ENCODE data around the gene SEC31A. TPM values are rescaled to one million over a fixed set of nuclear protein-coding genes. Genes with fewer than 3 reads are reported as not detected.

SEC31A gene
- total RNA-seq, 4 donors from 2014 or later = 95.2 to 112 (median 105) TPM

DNA sequence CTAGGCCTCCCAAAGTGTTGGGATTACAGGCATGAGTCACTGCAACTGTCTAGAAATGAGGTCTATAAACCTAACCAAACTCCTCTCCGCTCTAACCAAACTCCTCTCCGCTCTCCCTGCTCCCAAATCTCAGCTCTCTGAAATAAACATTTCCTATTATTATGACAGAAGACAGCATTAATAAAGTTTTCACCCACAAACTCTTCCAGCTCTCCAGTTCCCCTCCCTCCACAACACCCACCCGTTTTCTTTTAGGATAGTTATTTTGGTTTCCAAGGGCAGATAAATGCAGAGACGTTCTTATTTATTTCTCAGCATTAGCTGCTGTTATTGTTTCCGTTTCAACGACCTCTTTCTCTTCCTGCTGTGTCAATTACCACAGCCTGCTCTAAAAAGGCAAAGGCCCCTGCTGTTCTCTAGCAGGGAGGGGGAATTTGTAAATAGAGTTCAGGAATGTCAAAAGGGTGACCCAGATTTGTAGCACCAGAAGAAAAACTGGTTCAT lies 79.1 kb downstream of the SEC31A start:
- intact Hi-C loops (cut with DNase I; ENCODE audit: low total_unique reads) (no loop called here), in situ Hi-C loops (cut with MboI; ENCODE audit: low sequenced_read_pairs in 4 of 4) (no loop called here)
- no peak for ATAC-seq
- TF ChIP-seq, protein P1, sequence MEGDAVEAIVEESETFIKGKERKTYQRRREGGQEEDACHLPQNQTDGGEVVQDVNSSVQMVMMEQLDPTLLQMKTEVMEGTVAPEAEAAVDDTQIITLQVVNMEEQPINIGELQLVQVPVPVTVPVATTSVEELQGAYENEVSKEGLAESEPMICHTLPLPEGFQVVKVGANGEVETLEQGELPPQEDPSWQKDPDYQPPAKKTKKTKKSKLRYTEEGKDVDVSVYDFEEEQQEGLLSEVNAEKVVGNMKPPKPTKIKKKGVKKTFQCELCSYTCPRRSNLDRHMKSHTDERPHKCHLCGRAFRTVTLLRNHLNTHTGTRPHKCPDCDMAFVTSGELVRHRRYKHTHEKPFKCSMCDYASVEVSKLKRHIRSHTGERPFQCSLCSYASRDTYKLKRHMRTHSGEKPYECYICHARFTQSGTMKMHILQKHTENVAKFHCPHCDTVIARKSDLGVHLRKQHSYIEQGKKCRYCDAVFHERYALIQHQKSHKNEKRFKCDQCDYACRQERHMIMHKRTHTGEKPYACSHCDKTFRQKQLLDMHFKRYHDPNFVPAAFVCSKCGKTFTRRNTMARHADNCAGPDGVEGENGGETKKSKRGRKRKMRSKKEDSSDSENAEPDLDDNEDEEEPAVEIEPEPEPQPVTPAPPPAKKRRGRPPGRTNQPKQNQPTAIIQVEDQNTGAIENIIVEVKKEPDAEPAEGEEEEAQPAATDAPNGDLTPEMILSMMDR (IDR thresholded peaks at IDR 0.05 in 4 of 5, conservative IDR thresholded peaks at IDR 0.05 in 1 of 5) = no peak
- TF ChIP-seq POLR2A (IDR thresholded peaks at IDR 0.05) = no peak
- Histone ChIP-seq H3K4me3 (no peak overlapping the region), H3K27me3 (no peaks in the 10 kb centered on the region), H3K27ac (peak overlapping the region in 1 of 4 donors; percentile 1), H3K4me1 (no peaks in the 10 kb centered on the region), H3K9me3 (no peaks in the 10 kb centered on the region), H3K36me3 (peaks cover 0 to 4% of the 10 kb centered on the region in 2 donors)
- DNase-seq = no peak

DNA sequence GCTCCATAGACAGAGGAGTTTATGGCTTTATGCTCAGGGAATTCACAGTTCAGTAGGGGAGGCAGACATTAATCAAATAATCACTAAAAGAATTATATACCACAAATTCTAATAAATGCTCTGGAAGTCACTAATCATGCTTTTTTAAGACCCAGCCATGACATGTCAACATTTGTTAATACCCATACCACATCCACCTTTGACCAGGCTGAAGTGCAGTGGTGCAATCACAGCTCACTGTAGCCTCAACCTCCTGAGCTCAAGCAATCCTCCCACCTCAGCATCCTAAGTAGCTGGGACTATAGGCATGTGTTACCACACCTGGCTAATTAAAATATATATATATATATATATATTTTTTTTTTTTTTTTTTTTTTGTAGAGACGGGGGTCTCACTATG lies 79.6 kb downstream of the SEC31A start:
- H3K4me1 ChIP-seq = no peaks in the 10 kb centered on the region
- in situ Hi-C loops (cut with MboI; ENCODE audit: low sequenced_read_pairs in 4 of 4) (no loop called here), intact Hi-C loops (cut with DNase I; ENCODE audit: low total_unique reads) (no loop called here)
- no peak for TF ChIP-seq POLR2A (IDR thresholded peaks at IDR 0.05)
- DNase-seq = no peak
- no peak overlapping the region for H3K4me3 ChIP-seq
- no peaks in the 10 kb centered on the region for H3K36me3 ChIP-seq
- no peak for ATAC-seq
- H3K27me3 ChIP-seq = no peaks in the 10 kb centered on the region
- no peaks in the 10 kb centered on the region for H3K9me3 ChIP-seq
- no peak overlapping the region for H3K27ac ChIP-seq

DNA sequence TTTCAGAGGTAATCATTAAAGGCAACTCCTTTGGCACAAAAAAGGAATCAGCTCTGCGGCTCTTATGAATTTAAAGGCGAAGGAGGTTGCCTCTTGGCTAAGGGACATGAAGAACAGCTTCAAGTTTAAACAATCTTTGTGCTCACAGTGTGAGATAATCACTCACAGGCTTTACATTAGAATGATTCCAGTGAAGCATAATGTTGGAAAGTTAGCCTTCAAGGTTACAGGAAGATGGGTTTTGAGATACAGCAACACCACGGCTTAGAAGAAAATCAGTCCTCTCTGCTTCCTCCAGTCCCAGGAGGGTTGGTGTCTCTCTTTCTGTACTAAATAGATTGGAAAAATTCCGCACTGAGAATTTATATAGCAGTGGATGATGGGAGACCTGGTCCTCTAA lies 80.8 kb downstream of the SEC31A start:
- Histone ChIP-seq H3K36me3 (no peaks in the 10 kb centered on the region), H3K9me3 (no peaks in the 10 kb centered on the region), H3K27me3 (no peaks in the 10 kb centered on the region), H3K27ac (no peak overlapping the region), H3K4me1 (no peaks in the 10 kb centered on the region), H3K4me3 (no peak overlapping the region)
- intact Hi-C loops (cut with DNase I; ENCODE audit: low total_unique reads) (no loop called here), in situ Hi-C loops (cut with MboI; ENCODE audit: low sequenced_read_pairs in 4 of 4) (no loop called here)
- no peak for DNase-seq
- no peak for TF ChIP-seq POLR2A (IDR thresholded peaks at IDR 0.05)
- TF ChIP-seq, protein P1 (IDR thresholded peaks at IDR 0.05 in 4 of 5, conservative IDR thresholded peaks at IDR 0.05 in 1 of 5) = no peak
- no peak for ATAC-seq

DNA sequence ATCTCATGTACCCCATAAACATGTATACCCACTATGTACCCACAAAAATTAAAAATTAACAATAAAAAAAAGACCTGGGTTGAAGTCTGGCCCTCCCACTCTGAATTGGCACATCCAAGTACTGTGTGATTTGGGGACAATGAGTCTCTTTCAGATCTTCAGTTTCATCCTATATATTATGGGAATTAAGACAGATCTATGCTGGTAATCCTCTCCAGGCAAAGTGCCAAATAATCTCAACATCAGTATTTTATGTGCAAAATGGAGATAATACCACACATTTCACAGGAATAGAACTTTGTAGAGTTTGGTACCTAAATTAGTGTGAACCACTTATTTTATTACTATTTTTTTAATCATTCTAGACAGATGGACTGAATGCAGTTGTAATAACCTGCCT lies 81.3 kb downstream of the SEC31A start:
- intact Hi-C loops (cut with DNase I; ENCODE audit: low total_unique reads) (no loop called here), in situ Hi-C loops (cut with MboI; ENCODE audit: low sequenced_read_pairs in 4 of 4) (no loop called here)
- no peak for TF ChIP-seq POLR2A (IDR thresholded peaks at IDR 0.05)
- TF ChIP-seq, protein P1 (IDR thresholded peaks at IDR 0.05 in 4 of 5, conservative IDR thresholded peaks at IDR 0.05 in 1 of 5) = no peak
- H3K27ac ChIP-seq = no peak overlapping the region
- H3K4me1 ChIP-seq = no peaks in the 10 kb centered on the region
- no peak for ATAC-seq
- no peaks in the 10 kb centered on the region for H3K27me3 ChIP-seq
- H3K4me3 ChIP-seq = no peak overlapping the region
- H3K9me3 ChIP-seq = no peaks in the 10 kb centered on the region
- no peak for DNase-seq
- H3K36me3 ChIP-seq = no peaks in the 10 kb centered on the region

DNA sequence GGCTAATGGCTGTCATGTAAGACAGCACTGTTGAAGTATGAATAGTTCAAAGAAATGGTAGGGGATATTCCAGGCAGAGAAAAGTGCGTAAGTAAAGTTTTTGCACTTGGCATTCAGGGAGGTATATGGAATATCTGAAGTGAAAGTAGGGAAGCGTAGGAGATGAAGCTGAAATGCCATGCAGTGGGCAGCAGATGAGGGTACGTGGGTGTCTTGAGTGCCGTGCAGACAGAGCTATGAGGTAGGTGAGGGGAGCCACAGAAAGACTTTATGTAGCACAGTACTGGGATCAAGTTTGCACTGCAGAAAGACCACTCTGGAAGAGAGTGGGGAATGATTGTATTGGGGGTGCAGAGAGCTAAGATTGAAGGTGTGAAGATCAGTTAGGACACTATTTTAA lies 87.2 kb downstream of the SEC31A start:
- TF ChIP-seq, protein P1 (IDR thresholded peaks at IDR 0.05 in 4 of 5, conservative IDR thresholded peaks at IDR 0.05 in 1 of 5) = no peak
- no peak for TF ChIP-seq POLR2A (IDR thresholded peaks at IDR 0.05)
- in situ Hi-C loops (cut with MboI; ENCODE audit: low sequenced_read_pairs in 4 of 4) = no loop called here

More for the DNA sequence above, 87.2 kb downstream of the SEC31A start:
- Histone ChIP-seq H3K4me1 (peaks cover 0 to 9% of the 10 kb centered on the region in 2 donors), H3K4me3 (no peak overlapping the region), H3K27me3 (peaks cover 2 to 5% (median 4%) of the 10 kb centered on the region in 3 donors), H3K9me3 (no peaks in the 10 kb centered on the region), H3K36me3 (no peaks in the 10 kb centered on the region), H3K27ac (no peak overlapping the region)
- intact Hi-C loops (cut with DNase I; ENCODE audit: low total_unique reads) = no loop called here
- DNase-seq (no peak), ATAC-seq (no peak)
